Stimulated activated CD4-positive, alpha-beta T cell treated with anti-CD3 and anti-CD28 coated beads, Interleukin-15, amount 100 ng/mL, for 1 hour (primary cell): ENCODE measurements around the gene HCLS1.
"Not testable (repeated sequence)": the region's sequence is repeated elsewhere in the genome, so short reads cannot be mapped to it uniquely, and the experiment has no call there.

Experiments
- DNase-seq, 2 donors: peaks; one replicate each; pipeline ENCODE4 v3.0.0-alpha.2; 2020; ENCODE audit warnings: low read depth in 1 of 2, low spot score in 1 of 2

The HCLS1 gene

DNA sequence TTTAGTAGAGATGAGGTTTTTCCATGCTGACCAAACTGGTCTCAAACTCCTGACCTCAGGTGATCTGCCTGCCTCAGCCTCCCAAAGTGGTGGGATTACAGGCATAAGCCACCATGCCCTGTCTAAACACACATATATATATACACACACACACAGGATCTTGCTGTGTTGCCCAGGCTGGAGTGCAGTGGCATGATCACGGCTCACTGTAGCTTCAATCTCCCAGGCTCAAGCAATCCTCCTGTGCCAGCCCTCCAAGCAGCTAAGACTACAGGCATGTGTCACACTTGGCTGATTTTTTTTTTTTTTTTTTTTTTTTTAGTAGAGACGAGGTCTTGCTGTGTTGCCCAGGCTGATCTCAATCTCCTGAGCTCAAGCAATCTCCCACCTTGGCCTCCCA, 60.8 kb downstream of the HCLS1 start:
- not testable (repeated sequence) for DNase-seq

DNA sequence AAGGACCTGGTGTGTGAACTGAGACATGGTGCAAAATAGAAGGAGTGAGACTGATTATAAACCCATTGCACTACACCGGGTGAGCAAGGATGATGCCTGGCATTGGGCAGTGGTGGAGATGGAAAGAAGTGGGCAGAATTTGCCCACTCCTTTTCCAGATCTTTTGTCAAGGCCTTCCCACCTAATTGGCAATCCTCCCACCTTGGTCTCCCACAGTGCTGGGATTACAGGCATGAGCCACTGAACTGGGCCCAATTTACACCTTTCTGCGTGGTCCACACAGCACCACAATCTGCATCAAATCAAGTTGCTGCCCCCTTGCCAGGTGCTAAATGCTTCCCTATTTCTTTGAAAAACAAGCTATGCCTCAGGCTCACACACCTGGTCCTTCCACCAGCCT, 62.1 kb downstream of the HCLS1 start:
- DNase-seq: no peak

DNA sequence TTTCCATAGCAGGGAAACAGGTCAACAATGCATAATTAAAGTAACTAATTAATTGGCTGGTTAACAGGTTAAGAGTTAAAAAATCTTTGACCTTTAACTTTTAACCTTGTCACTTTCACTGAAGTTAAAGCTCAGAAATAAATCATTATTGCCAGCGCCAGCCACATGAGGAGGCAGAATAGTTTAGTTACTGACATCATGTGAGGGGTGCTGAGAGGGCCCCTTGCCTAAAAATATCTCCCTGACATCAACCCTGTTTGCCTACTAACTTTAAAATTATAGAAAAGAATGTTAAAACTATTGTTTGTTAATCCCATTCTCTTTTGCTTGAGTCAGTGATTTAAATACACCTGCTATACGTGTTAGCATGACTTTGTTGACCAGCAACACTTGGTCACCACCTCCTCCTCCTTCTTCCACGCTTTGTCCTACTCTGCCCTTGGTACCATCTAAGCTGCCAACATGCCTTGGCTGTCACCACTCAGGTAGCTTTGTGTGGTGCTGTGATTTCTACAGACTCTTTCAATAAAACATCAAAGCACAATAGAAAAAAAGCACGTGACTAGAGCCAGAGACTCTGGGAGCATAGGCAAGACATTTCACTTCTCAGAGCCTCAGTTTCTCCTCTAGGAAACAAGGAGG, 64.8 kb downstream of the HCLS1 start:
- DNase-seq: no peak

DNA sequence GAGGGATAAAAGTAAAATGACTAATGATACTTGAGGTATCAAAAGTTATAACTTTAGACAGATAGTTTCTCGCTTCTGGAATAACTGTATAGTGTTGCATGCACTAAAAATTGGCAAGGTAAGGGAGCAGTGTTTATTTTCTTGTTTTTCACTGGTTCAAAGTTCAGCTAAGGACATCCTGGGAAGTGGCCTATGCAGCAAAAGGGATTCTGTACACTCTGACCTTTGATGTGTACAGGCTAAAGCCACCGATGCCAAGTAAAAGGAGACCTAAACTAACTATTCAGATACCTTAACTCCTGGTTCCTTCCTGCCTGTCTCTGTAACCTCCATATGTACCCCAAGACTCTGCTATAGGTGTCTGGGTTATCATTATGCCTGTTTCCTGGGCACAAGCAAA, 65.9 kb downstream of the HCLS1 start:
- no peak for DNase-seq

DNA sequence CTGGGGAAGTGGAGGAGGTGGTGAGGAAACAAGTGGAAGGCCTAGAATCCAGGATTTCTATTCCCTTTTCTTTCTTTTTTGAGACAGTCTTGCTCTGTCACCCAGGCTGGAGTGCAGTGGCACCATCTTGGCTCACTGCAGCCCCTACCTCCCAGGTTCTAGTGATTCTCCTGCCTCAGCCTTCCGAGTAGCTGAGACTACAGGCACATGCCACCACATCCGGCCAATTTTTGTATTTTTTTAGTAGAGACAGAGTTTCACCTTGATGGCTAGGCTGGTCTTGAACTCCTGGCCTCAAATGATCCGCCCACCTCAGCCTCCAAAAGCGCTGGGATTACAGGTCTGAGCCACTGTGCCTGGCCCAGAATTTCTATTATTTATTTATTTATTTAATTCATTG, 66.9 kb downstream of the HCLS1 start:
- not testable (repeated sequence) for DNase-seq

DNA sequence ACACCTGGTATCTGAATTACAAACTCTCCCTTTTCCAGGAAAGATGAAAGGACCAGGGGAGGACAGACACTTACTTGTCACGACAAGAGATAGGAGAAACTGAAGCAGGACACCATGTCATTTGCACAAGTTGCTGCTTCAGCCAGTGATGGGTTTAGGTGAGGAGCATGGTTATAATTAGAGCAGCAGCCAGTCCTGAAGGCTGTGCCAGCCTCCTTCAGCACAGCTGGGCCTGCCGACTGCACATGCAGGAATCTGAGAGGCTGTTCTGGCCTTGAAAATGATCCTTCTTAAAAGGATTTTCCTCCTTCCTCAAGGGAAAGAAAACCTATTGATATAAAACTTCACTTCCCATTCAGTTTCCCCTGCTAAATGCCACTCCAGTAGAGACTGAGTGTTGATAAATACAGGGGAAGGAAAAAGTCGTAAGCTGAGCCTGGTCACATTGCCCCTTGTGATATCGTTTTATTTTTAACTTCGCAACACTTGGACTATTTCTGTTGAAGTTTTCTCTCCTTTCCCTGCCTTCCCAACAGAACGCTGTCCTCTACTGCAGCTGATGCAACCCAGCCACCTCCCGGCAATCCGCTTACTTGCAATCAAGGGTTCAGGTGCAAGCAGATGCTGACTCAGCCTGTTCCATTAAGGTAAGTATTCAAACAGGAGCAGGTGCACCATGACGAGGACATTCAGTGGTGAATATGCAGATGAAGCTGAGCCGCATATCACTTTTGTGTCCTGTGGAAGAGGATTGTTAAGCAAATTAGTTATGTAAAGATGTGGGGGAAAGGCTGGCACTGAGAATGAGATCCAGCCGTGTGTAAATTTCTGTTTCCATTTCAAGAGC, 67.6 kb downstream of the HCLS1 start, which contains the start of gene FBXO40:
FBXO40 (plus strand) TSS at position 524 of the 847 bp plus-strand sequence. CDS start 27,197 bp downstream, outside the sequence.
- no peak for DNase-seq

DNA sequence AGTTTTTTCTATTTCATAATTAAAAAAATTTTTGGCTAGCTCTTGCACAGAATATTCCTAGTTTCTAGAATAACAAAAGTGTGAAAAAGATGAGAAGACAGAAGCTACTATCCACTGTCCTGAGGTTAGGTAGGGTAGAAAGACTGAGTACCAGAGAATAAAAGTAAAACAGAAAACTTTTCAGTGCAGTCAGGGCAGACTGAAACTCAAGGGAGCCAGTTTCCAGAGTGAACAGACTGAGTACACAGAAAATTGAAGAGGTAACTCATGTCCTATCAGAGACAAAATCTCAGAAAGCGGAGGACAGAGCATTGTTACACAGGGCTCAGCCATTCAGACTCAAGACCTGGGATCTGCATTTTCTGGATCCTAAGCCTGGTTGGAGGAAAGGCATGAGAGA, 76.3 kb downstream of the HCLS1 start:
- DNase-seq: no peak

DNA sequence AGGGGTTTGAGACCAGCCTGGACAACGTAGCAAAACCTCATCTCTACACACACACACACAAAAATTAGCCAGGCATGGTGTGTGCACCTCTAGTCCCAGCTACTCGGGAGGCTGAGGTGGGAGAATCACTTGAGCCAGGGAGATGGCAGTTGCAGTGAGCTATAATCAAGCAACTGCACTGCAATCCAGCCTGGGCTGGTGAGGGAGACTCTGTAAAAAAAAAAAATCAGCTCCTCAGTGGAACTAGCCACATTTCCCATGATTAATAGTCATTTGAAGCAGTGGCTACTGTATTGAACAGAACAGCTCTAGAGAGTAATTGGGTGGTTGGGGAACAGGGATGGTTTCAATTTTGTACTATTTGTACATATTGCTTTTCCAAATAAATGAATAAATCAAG, 79.0 kb downstream of the HCLS1 start:
- no peak for DNase-seq
